GM12874 (cell line): Measurements from ENCODE around the gene CFAP410.

Experiments used
- TF ChIP-seq, protein P1 (sequence below): IDR thresholded peaks from 2 replicates; pipeline ENCODE4 v1.5.1; 2011; ENCODE audit warnings: low read depth, mild to moderate bottlenecking, control low read depth, low read length, moderate library complexity; ENCODE audit not compliant: insufficient read depth

CFAP410 gene

GRCh38 chr21:44314128-44314527 lies 25.1 kb downstream of the CFAP410 start:
- TF ChIP-seq, protein P1, sequence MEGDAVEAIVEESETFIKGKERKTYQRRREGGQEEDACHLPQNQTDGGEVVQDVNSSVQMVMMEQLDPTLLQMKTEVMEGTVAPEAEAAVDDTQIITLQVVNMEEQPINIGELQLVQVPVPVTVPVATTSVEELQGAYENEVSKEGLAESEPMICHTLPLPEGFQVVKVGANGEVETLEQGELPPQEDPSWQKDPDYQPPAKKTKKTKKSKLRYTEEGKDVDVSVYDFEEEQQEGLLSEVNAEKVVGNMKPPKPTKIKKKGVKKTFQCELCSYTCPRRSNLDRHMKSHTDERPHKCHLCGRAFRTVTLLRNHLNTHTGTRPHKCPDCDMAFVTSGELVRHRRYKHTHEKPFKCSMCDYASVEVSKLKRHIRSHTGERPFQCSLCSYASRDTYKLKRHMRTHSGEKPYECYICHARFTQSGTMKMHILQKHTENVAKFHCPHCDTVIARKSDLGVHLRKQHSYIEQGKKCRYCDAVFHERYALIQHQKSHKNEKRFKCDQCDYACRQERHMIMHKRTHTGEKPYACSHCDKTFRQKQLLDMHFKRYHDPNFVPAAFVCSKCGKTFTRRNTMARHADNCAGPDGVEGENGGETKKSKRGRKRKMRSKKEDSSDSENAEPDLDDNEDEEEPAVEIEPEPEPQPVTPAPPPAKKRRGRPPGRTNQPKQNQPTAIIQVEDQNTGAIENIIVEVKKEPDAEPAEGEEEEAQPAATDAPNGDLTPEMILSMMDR = no peak

- TF ChIP-seq, protein P1 = no peak
Measured at GRCh38 chr21:44313451-44313850, 25.7 kb downstream of the CFAP410 start.

GRCh38 chr21:44312716-44313115 lies 26.5 kb downstream of the CFAP410 start:
- TF ChIP-seq, protein P1 = no peak

- TF ChIP-seq, protein P1 = no peak
Measured at GRCh38 chr21:44312089-44312488, 27.1 kb downstream of the CFAP410 start.

GRCh38 chr21:44310628-44311507 lies 28.3 kb downstream of the CFAP410 start:
- TF ChIP-seq, protein P1 = no peak

DNA sequence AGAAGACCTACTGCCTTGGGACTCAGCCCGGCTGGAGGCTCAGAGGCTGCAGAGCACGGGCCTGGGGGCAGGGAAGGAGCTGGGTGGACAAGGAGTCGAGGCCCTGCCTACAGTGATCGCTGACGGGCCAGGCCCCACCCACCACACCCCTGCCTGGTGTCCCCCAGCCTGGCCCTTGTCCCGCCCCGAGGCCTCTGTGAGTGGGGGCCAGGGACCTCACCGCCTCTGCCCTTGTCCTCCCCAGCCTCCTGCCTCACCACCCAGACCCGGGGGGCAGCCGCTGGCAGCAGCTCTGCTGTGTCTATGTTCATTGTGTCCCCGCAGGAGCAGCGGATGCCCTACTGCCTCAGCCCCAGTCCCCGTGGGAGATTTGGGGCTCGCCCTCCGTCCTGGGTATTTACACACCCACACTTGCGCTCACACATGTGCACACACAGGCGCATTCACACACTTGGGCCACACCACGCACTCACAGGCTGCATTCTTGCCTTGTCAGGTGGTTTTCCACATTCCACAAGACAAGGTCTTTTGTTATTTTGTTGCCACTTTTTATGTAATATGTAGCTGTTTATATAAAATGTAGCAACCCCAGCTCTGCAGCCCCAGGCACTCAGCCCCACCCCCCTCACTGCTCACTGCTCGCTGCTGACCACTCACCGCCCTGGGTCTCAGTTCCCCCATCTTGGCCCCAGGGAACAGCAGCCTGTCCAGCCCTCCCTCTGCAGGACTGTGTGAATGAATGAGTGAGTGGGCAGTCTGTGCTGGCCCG lies 32.1 kb downstream of the CFAP410 start:
- TF ChIP-seq, protein P1 = no peak

DNA sequence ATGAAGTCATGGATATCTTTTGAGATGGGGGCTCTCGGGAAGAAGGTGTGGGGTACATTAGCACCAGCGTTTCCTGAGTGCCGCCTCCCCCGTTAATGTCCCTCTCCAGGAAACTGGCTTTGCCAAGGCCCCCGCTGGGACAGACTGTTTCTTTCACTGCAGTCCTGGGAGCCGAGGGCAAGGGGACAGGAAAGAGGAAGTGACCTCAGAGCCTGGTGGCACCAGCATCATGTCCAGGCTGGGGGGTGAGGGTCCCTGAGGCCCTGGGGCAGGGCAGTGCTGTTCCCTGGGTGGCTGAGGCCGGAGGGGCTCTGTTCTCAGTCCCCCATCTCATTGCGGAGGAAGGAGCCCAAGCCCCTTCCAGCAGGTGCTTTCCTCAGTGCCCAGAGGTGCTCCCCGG lies 33.5 kb downstream of the CFAP410 start:
- TF ChIP-seq, protein P1 = no peak
